ENCODE data around the gene SERINC2. TPM values are rescaled to one million over a fixed set of nuclear protein-coding genes. Genes with fewer than 3 reads are reported as not detected.

SERINC2 gene
- total and polyA plus RNA-seq, 2 of the 8 experiments (the other 6 are each of a cell fraction or from before 2014, with no cell fraction given), result 31.4 to 60.0 TPM

GRCh38 chr1:31428436-31429221 lies 15.6 kb downstream of the SERINC2 start (continued):
- TF ChIP-seq CTBP2 (IDR thresholded peaks at IDR 0.05; ENCODE audit: borderline replicate concordance, insufficient read depth, insufficient read length, low read length) (no peak), BRCA1 (IDR thresholded peaks at IDR 0.05; ENCODE audit: low read depth, low read length) (no peak), SUZ12 (IDR thresholded peaks at IDR 0.05; ENCODE audit: low read length) (no peak), EGR1 (IDR thresholded peaks at IDR 0.05; ENCODE audit: borderline replicate concordance, low read depth, low read length) (no peak), SP4 (IDR thresholded peaks at IDR 0.05; ENCODE audit: low read length) (no peak), RAD21 (IDR thresholded peaks at IDR 0.05 in 1 of 2, conservative IDR thresholded peaks at IDR 0.05 in 1 of 2; ENCODE audit: low read depth in 2 of 2, low read length in 2 of 2) (no peak)
- TF ChIP-seq, protein P1, sequence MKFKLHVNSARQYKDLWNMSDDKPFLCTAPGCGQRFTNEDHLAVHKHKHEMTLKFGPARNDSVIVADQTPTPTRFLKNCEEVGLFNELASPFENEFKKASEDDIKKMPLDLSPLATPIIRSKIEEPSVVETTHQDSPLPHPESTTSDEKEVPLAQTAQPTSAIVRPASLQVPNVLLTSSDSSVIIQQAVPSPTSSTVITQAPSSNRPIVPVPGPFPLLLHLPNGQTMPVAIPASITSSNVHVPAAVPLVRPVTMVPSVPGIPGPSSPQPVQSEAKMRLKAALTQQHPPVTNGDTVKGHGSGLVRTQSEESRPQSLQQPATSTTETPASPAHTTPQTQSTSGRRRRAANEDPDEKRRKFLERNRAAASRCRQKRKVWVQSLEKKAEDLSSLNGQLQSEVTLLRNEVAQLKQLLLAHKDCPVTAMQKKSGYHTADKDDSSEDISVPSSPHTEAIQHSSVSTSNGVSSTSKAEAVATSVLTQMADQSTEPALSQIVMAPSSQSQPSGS (IDR thresholded peaks at IDR 0.05; ENCODE audit: low read length), result no peak
